Measurements from ENCODE around the gene PTPN5. TPM values are rescaled to one million over a fixed set of nuclear protein-coding genes. Genes with fewer than 3 reads are reported as not detected.

The PTPN5 gene
- total and polyA plus RNA-seq, 4 donors = 18.0 to 92.8 (median 53.0) TPM

DNA sequence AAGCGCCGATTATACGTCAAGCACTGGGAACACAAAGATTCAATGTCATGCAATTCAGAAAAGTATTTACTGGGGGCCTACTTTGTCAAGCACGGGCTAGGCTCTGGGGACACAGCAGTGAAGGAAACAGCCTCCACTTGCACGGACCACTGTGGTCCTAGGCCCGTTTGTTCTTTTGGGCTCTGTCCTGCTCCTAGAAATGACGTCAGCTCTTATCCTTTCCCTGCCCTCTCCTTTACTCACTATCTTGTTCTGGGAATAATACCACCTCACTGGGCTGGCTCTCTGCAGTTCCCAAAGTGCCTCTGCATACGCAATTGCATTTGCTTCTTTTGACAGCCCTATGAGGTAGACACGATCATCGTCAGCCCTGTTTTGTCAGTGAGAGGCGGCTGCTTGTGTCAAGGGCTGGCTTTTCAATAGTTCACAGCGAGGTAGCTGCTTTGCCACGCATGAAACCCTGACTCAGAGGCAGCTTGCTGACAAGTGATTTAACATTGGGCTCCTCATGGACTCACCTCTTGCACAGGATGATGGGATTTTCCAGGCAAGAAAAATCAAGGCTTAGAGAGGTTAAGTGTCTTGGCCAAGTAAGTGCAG, 42.7 kb downstream of the PTPN5 start:
- Histone ChIP-seq H3K4me1 (ENCODE audit: control insufficient read depth, insufficient read depth, low read length) (peaks cover 16% of the 10 kb centered on the region), H3K4me3 (ENCODE audit: low read depth, low read length) (no peak overlapping the region), H3K36me3 (ENCODE audit: control insufficient read depth, insufficient read depth, low read length) (peaks cover 3% of the 10 kb centered on the region), H3K9me3 (ENCODE audit: control insufficient read depth, insufficient read depth, low read length) (no peaks in the 10 kb centered on the region), H3K27ac (ENCODE audit: low read depth, low read length) (no peak overlapping the region), H3K27me3 (ENCODE audit: control insufficient read depth, insufficient read depth, low read length) (no peaks in the 10 kb centered on the region)
- 58% methylated on average over 13 of the region's 13 CpGs for WGBS (ENCODE audit: insufficient coverage)
- DNase-seq (ENCODE audit: low read depth in 4 of 6, low spot score in 6 of 6) = peak in 1 of 6 donors; percentile 5

DNA sequence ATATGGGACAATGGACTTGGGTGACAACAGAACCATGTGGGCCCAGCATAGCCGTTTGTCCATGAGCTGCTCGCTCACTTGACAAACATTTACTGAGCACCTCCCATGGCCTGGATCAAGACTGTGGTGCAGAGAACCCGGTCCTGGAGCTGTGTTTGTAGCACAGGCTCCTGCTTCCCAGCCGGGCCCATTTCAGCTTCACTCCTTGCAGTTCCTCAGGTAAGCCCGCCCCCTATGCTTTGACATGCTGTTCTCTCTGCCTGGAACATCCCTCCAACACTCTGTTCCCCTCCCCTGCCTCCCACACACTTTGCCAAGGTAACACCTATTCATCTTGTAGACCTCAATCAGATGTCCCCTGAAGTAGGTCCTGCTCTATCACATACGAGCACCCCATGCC, 46.3 kb downstream of the PTPN5 start:
- H3K9me3 ChIP-seq (ENCODE audit: control insufficient read depth, insufficient read depth, low read length) = no peaks in the 10 kb centered on the region
- H3K4me1 ChIP-seq (ENCODE audit: control insufficient read depth, insufficient read depth, low read length) = peaks cover 4% of the 10 kb centered on the region
- H3K27ac ChIP-seq (ENCODE audit: low read depth, low read length) = no peak overlapping the region
- H3K27me3 ChIP-seq (ENCODE audit: control insufficient read depth, insufficient read depth, low read length) = no peaks in the 10 kb centered on the region
- 76% methylated on average over 6 of the region's 6 CpGs for WGBS (ENCODE audit: insufficient coverage)
- H3K36me3 ChIP-seq (ENCODE audit: control insufficient read depth, insufficient read depth, low read length) = peaks cover 32% of the 10 kb centered on the region
- no peak for DNase-seq (ENCODE audit: low read depth in 4 of 6, low spot score in 6 of 6)
- no peak overlapping the region for H3K4me3 ChIP-seq (ENCODE audit: low read depth, low read length)

DNA sequence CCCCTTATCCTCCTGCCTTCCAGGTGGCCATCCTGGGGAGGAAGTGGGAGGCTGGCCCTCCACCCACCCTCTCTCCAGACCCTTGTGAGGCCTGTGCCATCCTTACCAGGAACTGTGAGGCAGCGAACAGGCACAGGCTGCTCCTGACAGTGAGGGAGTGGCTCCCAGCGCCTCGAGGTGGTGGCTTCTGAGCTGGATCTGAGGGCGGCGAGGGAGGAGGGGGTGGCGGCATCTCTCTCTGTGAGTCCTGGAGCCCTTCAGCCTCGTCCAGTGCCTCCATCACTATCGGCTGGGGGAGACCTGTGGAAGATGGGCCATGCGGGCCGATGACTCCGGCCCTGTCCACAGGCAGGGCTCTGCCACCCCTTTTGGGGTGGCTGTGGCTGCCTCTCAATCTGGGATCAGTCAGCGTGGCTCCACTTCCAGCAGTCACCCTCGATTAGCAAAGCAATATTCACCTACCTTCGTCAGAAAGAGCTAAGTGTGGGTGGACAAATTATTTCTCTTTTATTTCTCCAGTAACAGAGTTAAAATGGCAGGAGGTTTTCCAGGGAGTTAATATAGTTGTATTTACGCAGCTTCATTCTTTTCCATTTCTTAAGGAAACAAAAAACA, 47.6 kb downstream of the PTPN5 start:
- Histone ChIP-seq H3K27me3 (ENCODE audit: control insufficient read depth, insufficient read depth, low read length) (no peaks in the 10 kb centered on the region), H3K4me3 (ENCODE audit: low read depth, low read length) (no peak overlapping the region), H3K36me3 (ENCODE audit: control insufficient read depth, insufficient read depth, low read length) (peaks cover 35% of the 10 kb centered on the region), H3K27ac (ENCODE audit: low read depth, low read length) (no peak overlapping the region), H3K9me3 (ENCODE audit: control insufficient read depth, insufficient read depth, low read length) (no peaks in the 10 kb centered on the region), H3K4me1 (ENCODE audit: control insufficient read depth, insufficient read depth, low read length) (no peaks in the 10 kb centered on the region)
- no peak for DNase-seq (ENCODE audit: low read depth in 4 of 6, low spot score in 6 of 6)
- 82% methylated on average over 6 of the region's 15 CpGs for WGBS (ENCODE audit: insufficient coverage)

DNA sequence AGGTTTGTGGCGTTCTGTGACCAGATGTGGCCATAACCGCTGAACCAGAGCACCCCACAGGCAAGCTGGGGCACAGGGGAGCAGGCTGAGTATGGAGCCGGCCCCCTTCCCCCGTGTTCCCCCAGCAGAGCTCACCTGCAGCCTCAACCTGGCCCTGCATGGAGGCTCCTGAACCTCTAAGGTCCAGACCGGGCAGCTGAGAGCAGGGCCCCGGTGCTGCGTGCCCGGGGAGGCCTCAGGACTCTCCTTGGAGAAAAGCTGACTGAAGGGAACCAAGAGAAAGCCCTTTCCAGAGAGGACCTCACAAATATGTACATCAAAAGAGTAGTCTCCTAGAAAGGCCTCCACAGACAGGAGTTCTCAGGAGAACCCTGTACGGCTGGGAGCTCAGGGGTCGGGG, 48.2 kb downstream of the PTPN5 start:
- Histone ChIP-seq H3K4me1 (ENCODE audit: control insufficient read depth, insufficient read depth, low read length) (no peaks in the 10 kb centered on the region), H3K27ac (ENCODE audit: low read depth, low read length) (no peak overlapping the region), H3K9me3 (ENCODE audit: control insufficient read depth, insufficient read depth, low read length) (no peaks in the 10 kb centered on the region), H3K36me3 (ENCODE audit: control insufficient read depth, insufficient read depth, low read length) (peaks cover 35% of the 10 kb centered on the region), H3K4me3 (ENCODE audit: low read depth, low read length) (no peak overlapping the region), H3K27me3 (ENCODE audit: control insufficient read depth, insufficient read depth, low read length) (no peaks in the 10 kb centered on the region)
- WGBS (ENCODE audit: insufficient coverage) = 85% methylated on average over 8 of the region's 10 CpGs
- no peak for DNase-seq (ENCODE audit: low read depth in 4 of 6, low spot score in 6 of 6)

DNA sequence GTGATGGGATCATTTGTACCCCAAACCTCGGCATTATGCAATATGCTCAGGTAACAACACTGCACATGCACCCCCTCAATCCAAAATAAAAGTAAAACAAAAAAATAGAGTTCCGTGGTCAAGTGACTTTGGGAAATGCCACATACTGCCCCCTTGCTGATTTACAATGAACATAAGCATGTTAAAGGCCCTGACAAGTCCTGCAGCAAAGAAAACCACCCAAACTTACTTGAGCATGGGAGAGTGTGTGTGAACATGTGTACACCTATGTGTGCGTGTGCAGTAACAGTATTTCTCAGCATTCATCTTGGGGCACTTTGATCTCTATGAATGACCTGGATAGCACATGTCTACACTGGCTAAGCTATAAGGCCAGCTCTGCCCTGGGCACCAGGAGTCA, 49.8 kb downstream of the PTPN5 start:
- WGBS (ENCODE audit: insufficient coverage) = 100% methylated on average over 1 of the region's 3 CpGs

DNA sequence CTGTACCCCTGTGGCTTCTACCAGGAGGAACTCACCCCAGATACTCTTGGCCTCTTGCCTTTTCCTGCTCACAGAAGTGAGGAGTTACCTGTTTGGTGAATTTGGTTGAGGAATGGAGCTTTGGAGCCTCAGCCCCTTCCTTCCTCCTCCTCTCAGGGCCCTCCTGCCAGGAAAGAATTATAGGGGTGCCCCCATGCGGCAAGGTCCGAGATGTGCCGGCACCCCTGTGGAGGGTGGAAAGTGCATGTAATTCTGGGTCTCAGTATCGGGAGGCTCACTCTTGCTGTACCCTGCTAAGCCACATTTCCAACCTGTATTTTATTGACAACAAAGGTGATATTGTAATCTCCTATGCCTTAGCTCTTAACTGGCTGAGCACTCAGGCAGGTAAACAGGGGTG, 51.9 kb downstream of the PTPN5 start:
- WGBS (ENCODE audit: insufficient coverage) = no CpG with 5 or more reads among the region's 4 CpGs
- Histone ChIP-seq H3K4me1 (ENCODE audit: control insufficient read depth, insufficient read depth, low read length) (no peaks in the 10 kb centered on the region), H3K9me3 (ENCODE audit: control insufficient read depth, insufficient read depth, low read length) (no peaks in the 10 kb centered on the region), H3K36me3 (ENCODE audit: control insufficient read depth, insufficient read depth, low read length) (peaks cover 49% of the 10 kb centered on the region), H3K27ac (ENCODE audit: low read depth, low read length) (no peak overlapping the region), H3K4me3 (ENCODE audit: low read depth, low read length) (no peak overlapping the region), H3K27me3 (ENCODE audit: control insufficient read depth, insufficient read depth, low read length) (no peaks in the 10 kb centered on the region)
- DNase-seq (ENCODE audit: low read depth in 4 of 6, low spot score in 6 of 6) = no peak

More for the DNA sequence above, 49.8 kb downstream of the PTPN5 start:
- Histone ChIP-seq H3K4me1 (ENCODE audit: control insufficient read depth, insufficient read depth, low read length) (no peaks in the 10 kb centered on the region), H3K27me3 (ENCODE audit: control insufficient read depth, insufficient read depth, low read length) (no peaks in the 10 kb centered on the region), H3K4me3 (ENCODE audit: low read depth, low read length) (no peak overlapping the region), H3K27ac (ENCODE audit: low read depth, low read length) (no peak overlapping the region), H3K36me3 (ENCODE audit: control insufficient read depth, insufficient read depth, low read length) (peaks cover 42% of the 10 kb centered on the region), H3K9me3 (ENCODE audit: control insufficient read depth, insufficient read depth, low read length) (no peaks in the 10 kb centered on the region)
- no peak for DNase-seq (ENCODE audit: low read depth in 4 of 6, low spot score in 6 of 6)

DNA sequence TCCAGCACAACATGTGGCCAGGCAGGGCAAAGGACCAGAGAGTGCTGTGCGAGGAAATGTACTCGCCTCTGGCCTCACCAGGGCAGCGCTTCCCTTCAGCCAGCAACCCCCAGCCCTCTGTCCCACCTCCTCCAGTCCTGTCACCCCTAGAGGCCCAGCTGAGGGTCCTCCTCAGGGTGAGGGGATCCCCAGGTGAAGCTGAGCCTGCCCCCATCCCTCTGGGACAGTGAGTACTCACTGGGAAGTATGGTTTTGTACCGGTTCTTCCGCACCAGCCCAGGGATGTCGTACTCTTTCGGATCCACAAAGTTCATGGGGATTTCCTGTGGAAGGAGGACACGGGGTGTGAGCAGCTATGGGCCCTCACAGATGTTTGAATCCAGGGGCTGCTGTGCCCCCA, 54.0 kb downstream of the PTPN5 start:
- Histone ChIP-seq H3K27me3 (ENCODE audit: control insufficient read depth, insufficient read depth, low read length) (no peaks in the 10 kb centered on the region), H3K4me1 (ENCODE audit: control insufficient read depth, insufficient read depth, low read length) (no peaks in the 10 kb centered on the region), H3K4me3 (ENCODE audit: low read depth, low read length) (no peak overlapping the region), H3K9me3 (ENCODE audit: control insufficient read depth, insufficient read depth, low read length) (no peaks in the 10 kb centered on the region), H3K36me3 (ENCODE audit: control insufficient read depth, insufficient read depth, low read length) (peaks cover 40% of the 10 kb centered on the region), H3K27ac (ENCODE audit: low read depth, low read length) (no peak overlapping the region)
- WGBS (ENCODE audit: insufficient coverage) = 83% methylated on average over 8 of the region's 8 CpGs
- no peak for DNase-seq (ENCODE audit: low read depth in 4 of 6, low spot score in 6 of 6)

DNA sequence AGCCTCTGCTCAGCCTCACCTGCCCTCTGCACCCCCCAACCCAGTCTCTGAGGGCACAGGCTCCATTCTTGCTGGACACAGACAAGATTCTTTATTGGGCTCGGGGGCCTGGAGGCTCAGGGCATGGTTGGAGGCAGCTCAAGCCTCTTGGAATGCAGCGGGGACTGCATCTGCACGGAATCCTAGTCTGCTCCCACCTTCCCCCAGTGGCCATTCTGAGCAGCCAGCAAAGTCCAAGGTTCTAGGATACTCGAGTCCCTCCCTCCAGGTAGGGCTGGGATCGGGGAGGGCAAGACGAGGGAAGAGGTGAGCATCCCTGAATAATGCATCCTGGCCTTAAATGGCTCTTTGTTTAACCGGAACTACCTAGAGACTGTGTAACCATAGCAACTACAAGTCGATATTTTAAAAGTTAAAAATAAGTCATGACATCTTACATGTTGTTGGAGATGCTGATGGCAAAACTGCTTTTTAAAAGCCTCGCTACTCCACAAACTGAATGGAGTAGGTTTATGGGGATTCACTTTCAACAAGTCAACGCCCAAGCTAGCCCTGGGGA, 54.9 kb downstream of the PTPN5 start:
- H3K36me3 ChIP-seq (ENCODE audit: control insufficient read depth, insufficient read depth, low read length) = peaks cover 34% of the 10 kb centered on the region
- no peaks in the 10 kb centered on the region for H3K27me3 ChIP-seq (ENCODE audit: control insufficient read depth, insufficient read depth, low read length)
- no peak overlapping the region for H3K4me3 ChIP-seq (ENCODE audit: low read depth, low read length)
- 70% methylated on average over 5 of the region's 10 CpGs for WGBS (ENCODE audit: insufficient coverage)
- H3K9me3 ChIP-seq (ENCODE audit: control insufficient read depth, insufficient read depth, low read length) = no peaks in the 10 kb centered on the region
- no peaks in the 10 kb centered on the region for H3K4me1 ChIP-seq (ENCODE audit: control insufficient read depth, insufficient read depth, low read length)
- H3K27ac ChIP-seq (ENCODE audit: low read depth, low read length) = no peak overlapping the region
- DNase-seq (ENCODE audit: low read depth in 4 of 6, low spot score in 6 of 6) = no peak

DNA sequence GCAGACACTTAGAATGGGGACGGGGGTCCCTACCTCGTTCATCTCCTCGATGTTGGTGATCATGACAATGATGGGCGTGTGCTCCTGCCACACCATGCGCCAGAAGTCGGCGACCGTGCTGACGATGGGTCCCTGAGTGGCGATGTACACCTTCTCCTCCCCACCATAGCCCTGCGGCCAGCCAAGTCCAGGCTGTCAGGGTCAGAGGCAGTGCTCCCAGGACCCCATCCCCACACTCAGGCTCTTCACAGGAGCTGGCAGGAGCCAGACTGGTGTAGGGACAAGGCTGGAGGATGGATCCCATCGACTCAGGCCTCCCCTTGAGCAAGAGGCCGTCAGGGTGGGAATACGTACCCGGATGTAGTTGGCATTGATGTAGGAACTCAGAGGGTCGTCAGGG, 58.4 kb downstream of the PTPN5 start:
- no peak for DNase-seq (ENCODE audit: low read depth in 4 of 6, low spot score in 6 of 6)
- Histone ChIP-seq H3K4me3 (ENCODE audit: low read depth, low read length) (no peak overlapping the region), H3K27me3 (ENCODE audit: control insufficient read depth, insufficient read depth, low read length) (no peaks in the 10 kb centered on the region), H3K4me1 (ENCODE audit: control insufficient read depth, insufficient read depth, low read length) (no peaks in the 10 kb centered on the region), H3K36me3 (ENCODE audit: control insufficient read depth, insufficient read depth, low read length) (peaks cover 34% of the 10 kb centered on the region), H3K27ac (ENCODE audit: low read depth, low read length) (no peak overlapping the region), H3K9me3 (ENCODE audit: control insufficient read depth, insufficient read depth, low read length) (no peaks in the 10 kb centered on the region)
- whole genome bisulfite sequencing (ENCODE audit: insufficient coverage) = 91% methylated on average over 14 of the region's 16 CpGs

All from spinal cord (tissue), 10 donors.